ENCODE results near the gene IGSF22.

IGSF22 gene

GRCh38 chr11:18704698-18705097 lies 21.3 kb downstream of the IGSF22 start:
- no peak overlapping the region for H2BK12ac ChIP-seq (ENCODE audit: low read length)
- no peak overlapping the region for H3K4ac ChIP-seq (ENCODE audit: low read depth, low read length)
- DNase-seq = no peak
- peaks cover 3% of the 10 kb centered on the region for H3K9me3 ChIP-seq (ENCODE audit: insufficient read depth, low read depth, low read length)
- H3K4me1 ChIP-seq (ENCODE audit: control insufficient read depth in 1 of 2, insufficient read depth in 2 of 2, low read length in 2 of 2) = peaks cover 0 to 1% of the 10 kb centered on the region in 2 experiments
- H3K36me3 ChIP-seq (ENCODE audit: control insufficient read depth in 1 of 2, insufficient read depth in 2 of 2, low read length in 2 of 2) = no peaks in the 10 kb centered on the region
- H2BK5ac ChIP-seq (ENCODE audit: low read depth, low read length, poor library complexity) = no peak overlapping the region
- H2AK5ac ChIP-seq (ENCODE audit: low read length) = no peak overlapping the region
- H4K91ac ChIP-seq (ENCODE audit: low read depth, low read length) = no peak overlapping the region
- no peak overlapping the region for H3K18ac ChIP-seq (ENCODE audit: low read length)
- no peak overlapping the region for H3K9ac ChIP-seq (ENCODE audit: low read length)
- no peak overlapping the region for H3K23ac ChIP-seq (ENCODE audit: low read length)
- no CpG with 5 or more reads among the region's 1 CpG for WGBS (ENCODE audit: extremely low coverage, insufficient coverage, insufficient read length)
- H3K79me1 ChIP-seq (ENCODE audit: low read length) = no peaks in the 10 kb centered on the region
- H3K14ac ChIP-seq (ENCODE audit: low read length) = no peak overlapping the region
- no peak overlapping the region for H4K12ac ChIP-seq (ENCODE audit: low read depth, low read length)
- no peak overlapping the region for H3K4me3 ChIP-seq (ENCODE audit: low read depth, low read length)
- no peaks in the 10 kb centered on the region for H3K27me3 ChIP-seq (ENCODE audit: insufficient read depth, low read length)
- no peak overlapping the region for H3K4me2 ChIP-seq (ENCODE audit: low read length)
- no peak overlapping the region for H4K8ac ChIP-seq (ENCODE audit: low read depth, low read length)
- no peaks in the 10 kb centered on the region for H3K79me2 ChIP-seq (ENCODE audit: control insufficient read depth, insufficient read depth, low read length, poor library complexity)
- no peak overlapping the region for H2AFZ ChIP-seq (ENCODE audit: insufficient read depth, low read length, poor library complexity)
- H2BK120ac ChIP-seq (ENCODE audit: insufficient read depth, low read length, poor library complexity) = no peak overlapping the region
- no peak overlapping the region for H3K27ac ChIP-seq (ENCODE audit: low read depth, low read length)

GRCh38 chr11:18704045-18704645 lies 21.8 kb downstream of the IGSF22 start:
- Histone ChIP-seq H3K27me3 (ENCODE audit: insufficient read depth, low read length) (no peaks in the 10 kb centered on the region), H4K12ac (ENCODE audit: low read depth, low read length) (no peak overlapping the region), H4K91ac (ENCODE audit: low read depth, low read length) (no peak overlapping the region), H3K4me1 (ENCODE audit: control insufficient read depth in 1 of 2, insufficient read depth in 2 of 2, low read length in 2 of 2) (peaks cover 0 to 7% of the 10 kb centered on the region in 2 experiments), H3K27ac (ENCODE audit: low read depth, low read length) (no peak overlapping the region), H3K79me1 (ENCODE audit: low read length) (no peaks in the 10 kb centered on the region), H3K36me3 (ENCODE audit: control insufficient read depth in 1 of 2, insufficient read depth in 2 of 2, low read length in 2 of 2) (no peaks in the 10 kb centered on the region), H4K8ac (ENCODE audit: low read depth, low read length) (no peak overlapping the region), H3K18ac (ENCODE audit: low read length) (no peak overlapping the region), H2BK5ac (ENCODE audit: low read depth, low read length, poor library complexity) (no peak overlapping the region), H3K14ac (ENCODE audit: low read length) (no peak overlapping the region), H3K23ac (ENCODE audit: low read length) (no peak overlapping the region), H3K4me3 (ENCODE audit: low read depth, low read length) (no peak overlapping the region), H3K79me2 (ENCODE audit: control insufficient read depth, insufficient read depth, low read length, poor library complexity) (no peaks in the 10 kb centered on the region), H2AK5ac (ENCODE audit: low read length) (no peak overlapping the region), H3K4me2 (ENCODE audit: low read length) (no peak overlapping the region), H2AFZ (ENCODE audit: insufficient read depth, low read length, poor library complexity) (no peak overlapping the region), H3K9me3 (ENCODE audit: insufficient read depth, low read depth, low read length) (peaks cover 3% of the 10 kb centered on the region), H3K9ac (ENCODE audit: low read length) (no peak overlapping the region), H2BK120ac (ENCODE audit: insufficient read depth, low read length, poor library complexity) (no peak overlapping the region), H3K4ac (ENCODE audit: low read depth, low read length) (no peak overlapping the region), H2BK12ac (ENCODE audit: low read length) (no peak overlapping the region)
- WGBS (ENCODE audit: extremely low coverage, insufficient coverage, insufficient read length) = no CpG with 5 or more reads among the region's 5 CpGs
- no peak for DNase-seq

GRCh38 chr11:18703001-18703763 lies 22.8 kb downstream of the IGSF22 start:
- DNase-seq = no peak

GRCh38 chr11:18701614-18702216 lies 24.3 kb downstream of the IGSF22 start:
- H2AFZ ChIP-seq (ENCODE audit: insufficient read depth, low read length, poor library complexity) = no peak overlapping the region
- no peaks in the 10 kb centered on the region for H3K9me3 ChIP-seq (ENCODE audit: insufficient read depth, low read depth, low read length)
- no peaks in the 10 kb centered on the region for H3K79me2 ChIP-seq (ENCODE audit: control insufficient read depth, insufficient read depth, low read length, poor library complexity)
- no peak overlapping the region for H4K91ac ChIP-seq (ENCODE audit: low read depth, low read length)
- no peak overlapping the region for H3K9ac ChIP-seq (ENCODE audit: low read length)
- no peak overlapping the region for H3K14ac ChIP-seq (ENCODE audit: low read length)
- H3K36me3 ChIP-seq (ENCODE audit: control insufficient read depth in 1 of 2, insufficient read depth in 2 of 2, low read length in 2 of 2) = no peaks in the 10 kb centered on the region
- H4K8ac ChIP-seq (ENCODE audit: low read depth, low read length) = no peak overlapping the region
- H3K23ac ChIP-seq (ENCODE audit: low read length) = no peak overlapping the region
- no peaks in the 10 kb centered on the region for H3K79me1 ChIP-seq (ENCODE audit: low read length)
- no peak overlapping the region for H2BK120ac ChIP-seq (ENCODE audit: insufficient read depth, low read length, poor library complexity)
- no peak overlapping the region for H3K18ac ChIP-seq (ENCODE audit: low read length)
- no peak overlapping the region for H3K27ac ChIP-seq (ENCODE audit: low read depth, low read length)
- H2BK12ac ChIP-seq (ENCODE audit: low read length) = no peak overlapping the region
- no CpG with 5 or more reads among the region's 17 CpGs for WGBS (ENCODE audit: extremely low coverage, insufficient coverage, insufficient read length)
- H3K4me3 ChIP-seq (ENCODE audit: low read depth, low read length) = no peak overlapping the region
- H3K4me2 ChIP-seq (ENCODE audit: low read length) = no peak overlapping the region
- H3K27me3 ChIP-seq (ENCODE audit: insufficient read depth, low read length) = no peaks in the 10 kb centered on the region
- no peak for DNase-seq
- H2BK5ac ChIP-seq (ENCODE audit: low read depth, low read length, poor library complexity) = no peak overlapping the region
- no peak overlapping the region for H2AK5ac ChIP-seq (ENCODE audit: low read length)
- peaks cover 0 to 7% of the 10 kb centered on the region in 2 experiments for H3K4me1 ChIP-seq (ENCODE audit: control insufficient read depth in 1 of 2, insufficient read depth in 2 of 2, low read length in 2 of 2)
- no peak overlapping the region for H4K12ac ChIP-seq (ENCODE audit: low read depth, low read length)
- no peak overlapping the region for H3K4ac ChIP-seq (ENCODE audit: low read depth, low read length)

More at GRCh38 chr11:18703001-18703763, 22.8 kb downstream of the IGSF22 start:
- Histone ChIP-seq H2AK5ac (ENCODE audit: low read length) (no peak overlapping the region), H3K79me2 (ENCODE audit: control insufficient read depth, insufficient read depth, low read length, poor library complexity) (no peaks in the 10 kb centered on the region), H2AFZ (ENCODE audit: insufficient read depth, low read length, poor library complexity) (no peak overlapping the region), H3K4me1 (ENCODE audit: control insufficient read depth in 1 of 2, insufficient read depth in 2 of 2, low read length in 2 of 2) (peaks cover 0 to 7% of the 10 kb centered on the region in 2 experiments), H3K36me3 (ENCODE audit: control insufficient read depth in 1 of 2, insufficient read depth in 2 of 2, low read length in 2 of 2) (no peaks in the 10 kb centered on the region), H3K4ac (ENCODE audit: low read depth, low read length) (no peak overlapping the region), H3K4me3 (ENCODE audit: low read depth, low read length) (no peak overlapping the region), H4K91ac (ENCODE audit: low read depth, low read length) (no peak overlapping the region), H2BK12ac (ENCODE audit: low read length) (no peak overlapping the region), H3K9me3 (ENCODE audit: insufficient read depth, low read depth, low read length) (peaks cover 3% of the 10 kb centered on the region), H2BK5ac (ENCODE audit: low read depth, low read length, poor library complexity) (no peak overlapping the region), H3K4me2 (ENCODE audit: low read length) (no peak overlapping the region), H3K14ac (ENCODE audit: low read length) (no peak overlapping the region), H3K79me1 (ENCODE audit: low read length) (no peaks in the 10 kb centered on the region), H3K27me3 (ENCODE audit: insufficient read depth, low read length) (no peaks in the 10 kb centered on the region), H4K8ac (ENCODE audit: low read depth, low read length) (no peak overlapping the region), H3K9ac (ENCODE audit: low read length) (no peak overlapping the region), H3K23ac (ENCODE audit: low read length) (no peak overlapping the region), H3K18ac (ENCODE audit: low read length) (no peak overlapping the region), H2BK120ac (ENCODE audit: insufficient read depth, low read length, poor library complexity) (no peak overlapping the region), H3K27ac (ENCODE audit: low read depth, low read length) (no peak overlapping the region), H4K12ac (ENCODE audit: low read depth, low read length) (no peak overlapping the region)
- WGBS (ENCODE audit: extremely low coverage, insufficient coverage, insufficient read length) = no CpG with 5 or more reads among the region's 2 CpGs
